ENCODE measurements around the gene PCSK7. TPM values are rescaled to one million over a fixed set of nuclear protein-coding genes. Genes with fewer than 3 reads are reported as not detected.

Gene PCSK7
- total and polyA plus RNA-seq, 5 experiments from 2014 or later = 32.6 to 296 (median 60.6) TPM

DNA sequence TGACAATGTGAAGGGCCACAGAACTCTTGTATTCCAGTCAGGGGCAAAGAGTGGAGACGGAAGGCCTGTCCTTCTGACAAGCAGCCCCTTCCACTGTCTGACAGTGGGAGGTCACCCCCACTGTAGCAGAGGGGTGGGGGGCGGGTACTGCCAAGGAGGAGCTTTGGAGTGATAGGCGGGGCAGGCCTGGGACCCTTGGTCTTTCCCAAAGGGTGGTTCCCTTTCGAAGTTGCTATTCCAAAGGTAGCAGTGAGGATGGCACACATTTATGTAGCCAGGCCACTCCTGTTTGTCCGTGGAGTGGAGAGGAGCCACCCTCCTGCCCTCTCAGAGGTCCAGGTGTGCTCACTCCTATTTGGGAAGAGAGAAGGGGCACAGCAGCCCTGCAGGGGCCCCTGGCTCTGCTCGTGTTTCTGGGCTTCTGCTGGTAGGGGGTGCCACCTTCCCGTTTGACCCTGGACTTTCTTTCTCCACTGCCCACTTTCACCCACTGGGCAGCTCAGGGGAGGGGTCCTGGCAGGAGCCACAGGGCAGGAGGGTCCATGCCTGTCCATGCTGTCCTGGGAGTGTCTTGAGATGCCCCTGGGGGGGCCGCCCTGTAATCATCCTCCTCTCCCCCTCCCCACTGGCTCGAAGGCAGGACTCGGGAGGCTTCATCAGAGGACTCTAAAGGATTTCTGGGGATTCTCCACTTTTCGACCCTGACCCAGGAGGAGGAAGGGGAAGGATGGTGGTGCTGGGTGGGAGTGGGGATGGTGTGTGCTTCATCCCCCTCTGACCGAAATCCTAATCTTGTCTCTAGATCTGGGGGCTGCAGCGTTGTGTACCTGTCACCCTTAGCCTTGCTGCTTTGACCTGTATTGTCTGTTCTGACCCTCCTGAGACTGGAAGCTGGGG is 31.7 kb downstream of the PCSK7 start:
- ATAC-seq = no peak
- H3K4me1 Mint-ChIP-seq = peaks cover 0 to 8% (median 6%) of the 10 kb centered on the region in 4 donors
- POLR2A ChIA-PET = interaction anchor here (0.7 to 0.8 kb wide), 3 partner anchors 13 to 22 kb away, joined by 3 read pairs; partner anchors contain the start of gene SIDT2
- no peak for DNase-seq
- no peaks in the 10 kb centered on the region for H3K27me3 Mint-ChIP-seq
- no peaks in the 10 kb centered on the region for H3K9me3 Mint-ChIP-seq
- peak overlapping the region in 8 of 10 donors; percentile 28 to 84 (median 62) for H3K27ac Mint-ChIP-seq
- H3K36me3 Mint-ChIP-seq = peaks cover 0 to 26% (median 4%) of the 10 kb centered on the region in 3 donors
- H3K4me3 Mint-ChIP-seq = no peak overlapping the region

DNA sequence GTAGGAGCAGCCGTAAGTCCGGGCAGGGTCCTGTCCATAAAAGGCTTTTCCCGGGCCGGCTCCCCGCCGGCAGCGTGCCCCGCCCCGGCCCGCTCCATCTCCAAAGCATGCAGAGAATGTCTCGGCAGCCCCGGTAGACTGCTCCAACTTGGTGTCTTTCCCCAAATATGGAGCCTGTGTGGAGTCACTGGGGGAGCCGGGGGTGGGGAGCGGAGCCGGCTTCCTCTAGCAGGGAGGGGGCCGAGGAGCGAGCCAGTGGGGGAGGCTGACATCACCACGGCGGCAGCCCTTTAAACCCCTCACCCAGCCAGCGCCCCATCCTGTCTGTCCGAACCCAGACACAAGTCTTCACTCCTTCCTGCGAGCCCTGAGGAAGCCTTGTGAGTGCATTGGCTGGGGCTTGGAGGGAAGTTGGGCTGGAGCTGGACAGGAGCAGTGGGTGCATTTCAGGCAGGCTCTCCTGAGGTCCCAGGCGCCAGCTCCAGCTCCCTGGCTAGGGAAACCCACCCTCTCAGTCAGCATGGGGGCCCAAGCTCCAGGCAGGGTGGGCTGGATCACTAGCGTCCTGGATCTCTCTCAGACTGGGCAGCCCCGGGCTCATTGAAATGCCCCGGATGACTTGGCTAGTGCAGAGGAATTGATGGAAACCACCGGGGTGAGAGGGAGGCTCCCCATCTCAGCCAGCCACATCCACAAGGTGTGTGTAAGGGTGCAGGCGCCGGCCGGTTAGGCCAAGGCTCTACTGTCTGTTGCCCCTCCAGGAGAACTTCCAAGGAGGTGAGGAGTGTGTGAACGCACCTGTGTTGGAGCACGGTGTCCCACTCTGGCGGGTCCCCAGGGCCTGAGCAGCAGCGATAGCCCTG is 32.6 kb downstream of the PCSK7 start, which contains the start of gene TAGLN:
Gene TAGLN, plus strand, starts transcription at position 318 of the 863 bp plus-strand sequence. CDS start 3,644 bp downstream, outside the sequence.
- Mint-ChIP-seq H3K4me3 (peak within 1 kb of the TSS in 1 of 10 donors; percentile 34), H3K4me1 (peaks cover 0 to 10% (median 7%) of the 10 kb centered on the region in 4 donors), H3K36me3 (peaks cover 0 to 19% (median 0%) of the 10 kb centered on the region in 3 donors), H3K27me3 (no peaks in the 10 kb centered on the region), H3K27ac (peak within 1 kb of the TSS in 6 of 10 donors; percentile 19 to 79 (median 66)), H3K9me3 (no peaks in the 10 kb centered on the region)
- DNase-seq (no peak), ATAC-seq (peak in 1 of 2 donors; percentile 9)
- POLR2A ChIA-PET = no interaction called here

DNA sequence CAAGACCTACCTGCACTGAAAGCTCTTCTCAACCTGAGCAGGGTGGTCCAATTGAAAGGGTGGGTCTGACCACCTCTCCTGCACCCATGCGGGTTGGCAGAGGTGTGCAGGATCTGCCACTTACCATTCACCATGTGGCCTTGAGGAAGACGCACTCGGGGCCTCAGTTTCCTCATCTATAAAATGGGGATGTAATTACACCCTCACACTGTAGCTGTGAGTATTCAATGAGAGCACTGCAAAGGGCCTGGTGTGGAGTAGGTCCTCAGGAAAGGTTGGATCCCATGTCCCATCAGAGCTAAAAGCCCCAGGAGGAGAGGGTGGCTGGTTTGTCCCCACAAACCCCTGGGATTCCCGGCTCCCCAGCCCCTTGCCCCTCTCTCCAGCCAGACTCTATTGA is 33.3 kb downstream of the PCSK7 start:
- no peak for ATAC-seq
- Mint-ChIP-seq H3K9me3 (no peaks in the 10 kb centered on the region), H3K4me3 (no peak overlapping the region), H3K36me3 (peaks cover 0 to 14% (median 0%) of the 10 kb centered on the region in 3 donors), H3K4me1 (peaks cover 0 to 10% (median 6%) of the 10 kb centered on the region in 4 donors), H3K27me3 (no peaks in the 10 kb centered on the region), H3K27ac (peak overlapping the region in 2 of 10 donors; percentile 19 to 58)
- POLR2A ChIA-PET = no interaction called here
- no peak for DNase-seq

DNA sequence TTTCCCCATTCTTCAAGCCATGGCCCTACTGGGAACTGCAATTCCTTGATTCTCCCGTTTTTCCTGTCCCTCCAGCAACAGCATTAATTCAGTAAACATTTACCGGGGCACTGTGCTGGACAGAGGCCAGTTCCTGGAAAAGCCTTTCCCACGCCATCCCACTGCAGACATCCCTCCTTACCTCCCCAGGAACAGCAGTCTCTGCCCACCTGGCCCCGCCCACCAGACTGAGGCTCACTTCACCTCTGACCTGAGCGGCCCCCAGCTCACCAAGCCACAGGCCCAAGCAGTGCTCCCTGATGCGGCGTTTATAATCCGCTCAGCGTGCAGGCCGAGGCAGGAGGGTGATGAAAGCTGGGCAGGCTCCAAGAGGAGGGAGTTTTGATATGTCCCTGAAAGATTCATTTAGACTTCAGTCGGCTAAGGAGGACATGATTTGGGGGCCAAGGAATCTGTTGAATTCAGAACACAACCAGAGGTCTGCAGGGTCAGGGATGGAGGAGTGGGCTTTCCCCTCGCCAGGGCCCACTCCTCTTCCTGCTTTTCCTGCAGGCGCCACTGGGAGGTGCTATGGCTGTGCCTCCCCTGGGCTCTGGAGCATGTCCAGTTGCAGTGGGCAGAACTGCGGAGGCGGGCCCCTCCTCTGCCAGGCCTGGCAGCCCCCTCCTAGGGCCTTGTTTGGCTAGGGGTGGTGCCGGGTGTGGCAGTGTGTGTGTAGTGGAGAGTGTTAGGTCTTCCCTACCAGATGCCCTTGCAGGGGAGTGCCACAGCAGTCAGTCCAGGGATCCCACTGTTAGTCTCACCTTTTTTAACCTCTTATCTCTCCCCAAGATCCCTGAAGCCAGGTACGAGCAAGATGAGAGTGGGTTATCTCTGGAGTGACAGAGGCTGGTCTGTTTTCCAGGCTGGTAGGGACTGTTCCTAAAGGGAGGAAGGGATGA is 34.1 kb downstream of the PCSK7 start:
- Mint-ChIP-seq H3K9me3 (no peaks in the 10 kb centered on the region), H3K27ac (peak overlapping the region in 7 of 10 donors; percentile 12 to 88 (median 70)), H3K4me1 (peaks cover 0 to 11% (median 8%) of the 10 kb centered on the region in 4 donors), H3K27me3 (no peaks in the 10 kb centered on the region), H3K36me3 (peaks cover 0 to 11% (median 0%) of the 10 kb centered on the region in 3 donors), H3K4me3 (peak overlapping the region in 2 of 10 donors; percentile 15 to 34)
- ATAC-seq = no peak
- no peak for DNase-seq
- POLR2A ChIA-PET = interaction anchor here (0.8 to 2.2 kb wide), 2 partner anchors 20 to 29 kb away, joined by 5 to 7 read pairs; partner anchors contain the start of gene SIDT2

DNA sequence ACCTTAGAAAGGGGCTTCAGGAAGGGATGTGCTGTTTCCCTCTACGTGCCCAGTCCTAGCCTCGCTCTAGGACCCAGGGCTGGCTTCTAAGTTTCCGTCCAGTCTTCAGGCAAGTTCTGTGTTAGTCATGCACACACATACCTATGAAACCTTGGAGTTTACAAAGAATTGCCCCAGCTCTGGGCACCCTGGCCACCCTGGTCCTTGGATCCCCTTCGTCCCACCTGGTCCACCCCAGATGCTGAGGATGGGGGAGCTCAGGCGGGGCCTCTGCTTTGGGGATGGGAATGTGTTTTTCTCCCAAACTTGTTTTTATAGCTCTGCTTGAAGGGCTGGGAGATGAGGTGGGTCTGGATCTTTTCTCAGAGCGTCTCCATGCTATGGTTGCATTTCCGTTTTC is 34.9 kb downstream of the PCSK7 start:
- DNase-seq (no peak), ATAC-seq (no peak)
- H3K27ac Mint-ChIP-seq = peak overlapping the region in 5 of 10 donors; percentile 12 to 88 (median 35)
- peaks cover 0 to 12% (median 8%) of the 10 kb centered on the region in 4 donors for H3K4me1 Mint-ChIP-seq
- peaks cover 0 to 11% (median 0%) of the 10 kb centered on the region in 3 donors for H3K36me3 Mint-ChIP-seq
- H3K4me3 Mint-ChIP-seq = no peak overlapping the region
- POLR2A ChIA-PET = interaction anchor here (0.8 to 2.2 kb wide), 2 partner anchors 19 to 30 kb away, joined by 5 to 7 read pairs; partner anchors contain the start of gene SIDT2
- no peaks in the 10 kb centered on the region for H3K9me3 Mint-ChIP-seq
- H3K27me3 Mint-ChIP-seq = no peaks in the 10 kb centered on the region

DNA sequence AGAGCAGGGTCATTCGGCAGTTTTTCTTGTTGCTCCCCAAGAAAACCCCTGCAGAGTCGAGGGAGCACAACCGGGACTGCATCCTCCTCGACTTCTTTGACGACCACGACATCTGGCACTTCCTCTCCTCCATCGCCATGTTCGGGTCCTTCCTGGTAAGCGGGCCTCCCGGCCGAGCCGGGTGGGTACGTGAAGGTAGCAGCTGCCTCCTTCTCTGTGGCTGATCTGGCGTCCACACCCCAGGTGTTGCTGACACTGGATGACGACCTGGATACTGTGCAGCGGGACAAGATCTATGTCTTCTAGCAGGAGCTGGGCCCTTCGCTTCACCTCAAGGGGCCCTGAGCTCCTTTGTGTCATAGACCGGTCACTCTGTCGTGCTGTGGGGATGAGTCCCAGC is 36.1 kb downstream of the PCSK7 start:
- ATAC-seq (no peak), DNase-seq (no peak)
- peaks cover 0 to 12% (median 8%) of the 10 kb centered on the region in 4 donors for H3K4me1 Mint-ChIP-seq
- no peaks in the 10 kb centered on the region for H3K9me3 Mint-ChIP-seq
- H3K27ac Mint-ChIP-seq = peak overlapping the region in 7 of 10 donors; percentile 11 to 87 (median 60)
- H3K4me3 Mint-ChIP-seq = no peak overlapping the region
- no peaks in the 10 kb centered on the region for H3K27me3 Mint-ChIP-seq
- peaks cover 0 to 11% (median 0%) of the 10 kb centered on the region in 3 donors for H3K36me3 Mint-ChIP-seq
- POLR2A ChIA-PET = interaction anchor here (2.1 to 2.2 kb wide), 2 partner anchors 12 to 31 kb away, joined by 6 to 7 read pairs; no protein-coding TSS in a partner anchor

DNA sequence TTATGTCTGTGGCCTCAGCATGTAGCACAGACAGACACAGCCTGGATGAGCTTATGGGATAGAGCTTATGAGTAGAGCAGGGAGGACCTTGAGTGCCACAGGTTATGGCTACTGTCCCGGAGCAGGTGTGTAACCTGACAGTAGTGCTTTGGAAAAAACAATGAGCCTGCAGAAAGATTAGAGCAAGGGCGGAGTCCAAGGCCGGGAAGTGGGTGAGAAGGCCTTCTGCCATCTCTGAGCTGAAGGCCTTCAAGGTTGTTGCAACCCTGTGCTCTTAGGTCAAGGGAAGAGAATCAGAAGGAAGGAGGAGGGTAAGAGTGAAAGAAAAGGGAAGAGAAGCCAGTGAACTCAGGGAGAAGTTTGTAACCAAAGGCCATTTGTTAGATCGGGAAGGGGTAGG is 36.6 kb downstream of the PCSK7 start:
- H3K4me3 Mint-ChIP-seq = no peak overlapping the region
- H3K27ac Mint-ChIP-seq = peak overlapping the region in 9 of 10 donors; percentile 44 to 87 (median 68)

DNA sequence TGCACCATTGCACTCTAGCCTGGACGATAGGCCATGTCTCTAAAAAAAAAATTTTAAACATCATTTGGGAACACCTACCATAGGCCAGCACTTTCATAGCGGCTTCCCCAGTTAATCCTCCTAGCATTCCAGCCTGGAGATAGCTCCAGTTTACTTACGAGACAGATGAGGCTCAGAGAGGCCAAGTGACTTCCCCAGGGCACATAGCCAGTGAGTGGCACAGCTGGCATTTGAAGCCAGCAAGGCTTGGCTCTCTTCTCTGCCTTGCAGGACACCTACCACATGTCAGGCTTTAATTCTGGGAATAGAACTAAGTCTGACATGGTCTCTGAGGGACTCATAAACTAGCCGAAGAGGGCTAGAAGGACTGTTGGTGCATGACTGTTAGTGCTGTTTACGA is 37.6 kb downstream of the PCSK7 start:
- Mint-ChIP-seq H3K27me3 (no peaks in the 10 kb centered on the region), H3K27ac (peak overlapping the region in 4 of 10 donors; percentile 35 to 79 (median 47)), H3K4me1 (peaks cover 0 to 15% (median 12%) of the 10 kb centered on the region in 4 donors), H3K4me3 (no peak overlapping the region), H3K9me3 (no peaks in the 10 kb centered on the region), H3K36me3 (peaks cover 0 to 15% (median 3%) of the 10 kb centered on the region in 3 donors)
- DNase-seq (no peak), ATAC-seq (no peak)
- POLR2A ChIA-PET = interaction anchor here (0.6 to 2.1 kb wide), 4 partner anchors 10 to 18 kb away, joined by 4 to 7 read pairs (median 5); partner anchors contain the start of gene SIDT2

More for the DNA sequence above, 36.6 kb downstream of the PCSK7 start:
- no peak for DNase-seq
- POLR2A ChIA-PET = interaction anchor here (2.1 kb wide), 1 partner anchor 11 kb away, joined by 6 read pairs; no protein-coding TSS in a partner anchor
- no peaks in the 10 kb centered on the region for H3K27me3 Mint-ChIP-seq
- peaks cover 0 to 15% (median 3%) of the 10 kb centered on the region in 3 donors for H3K36me3 Mint-ChIP-seq
- no peaks in the 10 kb centered on the region for H3K9me3 Mint-ChIP-seq
- no peak for ATAC-seq
- peaks cover 0 to 15% (median 9%) of the 10 kb centered on the region in 4 donors for H3K4me1 Mint-ChIP-seq

DNA sequence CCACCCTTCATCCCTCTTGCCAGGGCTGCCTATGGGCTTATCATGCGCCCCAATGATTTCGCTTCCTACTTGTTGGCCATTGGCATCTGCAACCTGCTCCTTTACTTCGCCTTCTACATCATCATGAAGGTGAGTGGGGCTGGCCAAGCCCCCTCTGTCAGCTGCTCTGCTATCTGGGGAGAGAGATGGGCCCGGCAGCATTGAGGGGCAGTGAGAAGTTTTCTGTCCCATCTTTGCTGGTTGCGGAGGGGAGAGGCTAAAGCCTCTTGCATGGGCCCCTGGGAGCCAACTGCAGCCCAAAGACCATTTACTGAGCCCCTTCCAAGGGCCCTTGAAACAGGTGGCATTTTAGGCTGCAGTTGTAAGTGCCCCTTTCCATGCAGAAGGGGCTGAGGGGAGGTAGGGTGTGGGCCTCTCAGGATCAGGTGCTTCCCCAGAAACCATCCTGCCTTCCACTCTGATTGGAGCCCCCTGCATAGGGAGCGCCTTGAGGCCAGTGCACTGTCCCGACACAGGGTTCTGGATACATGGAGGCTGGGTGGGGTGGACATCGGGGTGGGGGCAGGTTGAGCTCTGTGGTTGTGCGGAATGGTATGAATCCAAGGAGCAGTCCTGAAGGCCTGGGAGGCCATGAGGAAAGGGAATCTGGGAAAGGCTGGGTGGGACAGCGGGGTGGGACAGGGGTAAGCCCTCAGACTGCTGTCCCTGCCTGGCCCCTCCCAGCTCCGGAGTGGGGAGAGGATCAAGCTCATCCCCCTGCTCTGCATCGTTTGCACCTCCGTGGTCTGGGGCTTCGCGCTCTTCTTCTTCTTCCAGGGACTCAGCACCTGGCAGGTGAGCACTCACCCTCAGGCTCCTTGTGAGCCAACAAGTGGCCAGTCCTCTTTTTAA is 38.5 kb downstream of the PCSK7 start:
- peaks cover 0 to 22% (median 12%) of the 10 kb centered on the region in 4 donors for H3K4me1 Mint-ChIP-seq
- H3K27ac Mint-ChIP-seq = peak overlapping the region in 7 of 10 donors; percentile 11 to 88 (median 56)
- POLR2A ChIA-PET = interaction anchor here (0.6 to 1.6 kb wide), 4 partner anchors 9 to 17 kb away, joined by 3 to 7 read pairs (median 4); partner anchors contain the start of gene SIDT2
- no peaks in the 10 kb centered on the region for H3K27me3 Mint-ChIP-seq
- no peak overlapping the region for H3K4me3 Mint-ChIP-seq
- DNase-seq (no peak), ATAC-seq (no peak)
- peaks cover 0 to 15% (median 3%) of the 10 kb centered on the region in 3 donors for H3K36me3 Mint-ChIP-seq
- H3K9me3 Mint-ChIP-seq = no peaks in the 10 kb centered on the region

DNA sequence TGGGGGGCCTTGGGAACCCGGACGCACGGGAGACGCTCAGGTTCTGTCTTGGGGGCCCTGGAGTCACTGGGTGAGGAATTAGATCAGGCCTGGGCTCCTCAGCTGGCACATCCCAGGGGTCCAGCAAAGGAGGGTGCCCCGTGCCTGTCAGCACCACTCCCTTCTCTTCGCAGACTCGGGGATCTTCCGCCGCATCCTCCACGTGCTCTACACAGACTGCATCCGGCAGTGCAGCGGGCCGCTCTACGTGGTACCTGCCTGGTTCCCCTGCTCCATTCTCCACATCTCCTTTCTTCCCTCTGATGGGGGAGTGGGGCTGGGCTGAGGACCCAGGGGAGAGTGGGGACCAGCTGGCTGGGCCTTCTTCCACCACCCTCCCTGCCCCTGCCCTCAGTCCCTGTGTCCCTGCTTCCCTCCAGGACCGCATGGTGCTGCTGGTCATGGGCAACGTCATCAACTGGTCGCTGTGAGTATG is 39.4 kb downstream of the PCSK7 start:
- DNase-seq (no peak), ATAC-seq (no peak)
- peak overlapping the region in 3 of 10 donors; percentile 30 to 67 (median 59) for H3K27ac Mint-ChIP-seq
- peaks cover 0 to 23% (median 10%) of the 10 kb centered on the region in 4 donors for H3K4me1 Mint-ChIP-seq
- H3K4me3 Mint-ChIP-seq = no peak overlapping the region
- POLR2A ChIA-PET = interaction anchor here (1.1 to 1.6 kb wide), 2 partner anchors 10 to 14 kb away, joined by 3 read pairs; partner anchors contain the start of gene SIDT2
- H3K27me3 Mint-ChIP-seq = no peaks in the 10 kb centered on the region
- no peaks in the 10 kb centered on the region for H3K9me3 Mint-ChIP-seq
- H3K36me3 Mint-ChIP-seq = peaks cover 0 to 15% (median 3%) of the 10 kb centered on the region in 3 donors
